ENCODE data around the gene KLHL42.

- TF ChIP-seq POLR2A (IDR thresholded peaks at IDR 0.05; ENCODE audit: low read depth, low read length) = no peak
- TF ChIP-seq POLR2AphosphoS5 (IDR thresholded peaks at IDR 0.05; ENCODE audit: low read depth, low read length) = no peak
- no peak; the same call in 1 of the 2 replicates for TF ChIP-seq TAF1 (IDR thresholded peaks at IDR 0.05; ENCODE audit: borderline replicate concordance, low read depth, low read length)
Measured at GRCh38 chr12:27824126-27824842, 44.3 kb downstream of the KLHL42 start.

Measured in GM12892 (cell line).